Measurements from ENCODE around the gene CCDC34.
A peak's percentile ranks its signal among the peaks of the same experiment; 100 is the strongest.
"Not testable (repeated sequence)": the region's sequence is repeated elsewhere in the genome, so short reads cannot be mapped to it uniquely, and the experiment has no call there.

Gene CCDC34

DNA sequence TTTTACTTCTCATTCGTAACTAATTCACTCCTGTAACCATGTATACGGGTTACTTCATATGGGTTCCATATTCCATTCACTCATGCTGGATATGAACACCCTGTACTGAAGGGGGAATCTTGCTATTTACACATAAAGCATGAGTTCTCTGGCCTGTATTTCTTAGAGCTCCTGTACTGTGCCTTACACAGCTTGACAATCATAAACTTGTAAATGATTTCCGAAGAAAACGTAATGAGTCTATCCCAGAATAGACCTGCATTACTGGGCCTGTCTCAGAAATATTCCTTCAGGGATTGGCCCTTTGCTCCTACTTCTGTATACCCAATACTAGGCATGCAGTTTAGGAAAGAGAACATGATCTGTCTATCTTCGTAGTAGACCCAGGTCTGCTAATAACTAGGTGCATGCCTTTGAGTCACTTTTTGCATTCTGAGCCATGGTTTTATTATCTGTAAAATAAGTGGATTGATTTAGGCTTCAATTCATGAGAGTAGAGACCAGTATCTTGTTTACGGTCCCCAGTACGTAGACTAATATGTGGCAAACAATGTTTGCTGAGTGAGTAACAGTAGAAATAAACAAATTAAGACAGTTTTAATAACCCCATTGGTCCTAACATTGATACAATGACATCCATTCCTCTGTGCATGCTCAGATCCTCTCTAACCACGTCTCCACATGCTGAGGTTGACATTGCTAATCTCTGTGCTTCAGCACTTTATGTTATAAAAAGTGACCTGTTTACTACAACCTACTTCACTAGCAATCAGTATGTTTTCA, 1.2 kb downstream of the CCDC34 start:
- DNase-seq (ENCODE audit: low spot score), result no peak

- no peak for DNase-seq (ENCODE audit: low spot score)
Measured at GRCh38 chr11:27358296-27358695, 4.7 kb downstream of the CCDC34 start.

DNA sequence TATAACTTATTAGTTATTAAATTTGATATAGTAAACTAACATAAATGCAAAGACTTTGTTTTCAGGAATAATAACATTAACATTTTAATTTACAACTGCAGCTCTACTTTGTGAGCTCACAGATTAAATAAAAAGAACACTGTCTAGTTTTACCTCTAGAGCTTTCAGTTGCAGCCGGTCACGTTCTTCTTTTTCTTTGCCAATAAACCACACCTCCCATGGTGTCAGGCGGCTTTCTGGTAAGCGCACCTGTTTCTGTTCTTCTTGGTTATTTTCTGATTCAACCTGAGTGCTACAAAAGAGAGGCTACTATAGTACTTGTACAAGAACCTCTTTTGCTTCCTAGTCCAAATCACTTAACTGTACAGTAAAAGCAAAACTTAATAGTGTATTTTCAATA, 5.8 kb downstream of the CCDC34 start:
- DNase-seq (ENCODE audit: low spot score), result no peak

GRCh38 chr11:27356624-27357222, 6.3 kb downstream of the CCDC34 start:
- DNase-seq (ENCODE audit: low spot score), result no peak

DNA sequence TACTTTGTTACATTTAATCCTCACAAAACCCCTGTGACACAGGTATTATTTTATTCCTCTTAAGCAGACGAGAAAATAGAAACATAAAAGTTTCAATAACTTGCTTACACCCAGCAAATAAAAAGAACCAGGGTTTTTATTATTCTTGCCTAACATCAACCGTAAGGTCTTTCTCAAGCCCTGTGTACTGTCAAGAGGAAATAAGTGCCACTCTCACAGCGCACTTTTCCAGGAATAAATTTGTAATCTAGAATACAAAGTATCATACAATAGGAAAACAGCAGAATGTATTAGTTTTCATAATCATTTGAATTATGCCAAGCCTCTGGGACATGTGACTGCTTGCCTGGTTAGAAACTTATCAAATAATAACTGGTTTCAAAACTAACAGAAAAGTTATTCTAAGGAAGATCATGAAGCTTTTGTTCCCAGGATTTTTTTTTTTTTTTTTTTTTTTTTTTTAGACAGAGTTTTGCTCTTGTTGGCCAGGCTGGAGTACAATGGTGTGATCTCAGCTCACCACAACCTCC, 7.4 kb downstream of the CCDC34 start:
- no peak for DNase-seq (ENCODE audit: low spot score)

DNA sequence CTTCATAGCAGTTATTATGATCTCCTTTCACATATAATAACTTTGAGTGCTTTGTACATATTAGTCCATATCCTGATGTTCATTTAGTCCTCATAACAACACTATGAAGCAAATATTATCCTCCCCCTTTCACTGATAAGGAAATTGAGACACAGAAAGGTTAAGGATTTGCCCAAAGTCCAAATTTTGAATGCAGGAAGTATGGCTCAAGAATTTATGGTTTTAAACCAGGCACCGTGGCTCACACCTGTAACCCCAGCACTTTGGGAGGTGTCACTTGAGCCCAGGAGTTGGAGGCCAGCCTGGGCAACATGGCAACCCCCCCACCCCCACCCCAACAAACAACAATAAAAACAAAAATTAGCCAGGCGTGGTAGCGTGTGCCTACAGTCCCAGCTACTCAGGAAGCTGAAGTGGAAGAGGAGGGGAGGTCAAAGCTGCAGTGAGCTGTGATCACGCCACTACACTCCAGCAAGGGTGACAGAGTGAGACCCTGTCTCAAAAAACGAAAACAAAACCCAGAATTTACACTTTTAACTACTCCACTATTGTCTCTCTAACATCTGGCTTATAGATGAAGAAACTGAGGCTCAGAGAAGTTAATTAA, 8.6 kb downstream of the CCDC34 start:
- no peak for DNase-seq (ENCODE audit: low spot score)

GRCh38 chr11:27353593-27354358, 9.2 kb downstream of the CCDC34 start:
- DNase-seq (ENCODE audit: low spot score), result peak; percentile 13

GRCh38 chr11:27352781-27353180, 10.2 kb downstream of the CCDC34 start:
- DNase-seq (ENCODE audit: low spot score), result no peak

- no peak for DNase-seq (ENCODE audit: low spot score)
Measured at GRCh38 chr11:27350511-27350910, 12.5 kb downstream of the CCDC34 start.

GRCh38 chr11:27349919-27350318, 13.1 kb downstream of the CCDC34 start:
- DNase-seq (ENCODE audit: low spot score), result no peak

DNA sequence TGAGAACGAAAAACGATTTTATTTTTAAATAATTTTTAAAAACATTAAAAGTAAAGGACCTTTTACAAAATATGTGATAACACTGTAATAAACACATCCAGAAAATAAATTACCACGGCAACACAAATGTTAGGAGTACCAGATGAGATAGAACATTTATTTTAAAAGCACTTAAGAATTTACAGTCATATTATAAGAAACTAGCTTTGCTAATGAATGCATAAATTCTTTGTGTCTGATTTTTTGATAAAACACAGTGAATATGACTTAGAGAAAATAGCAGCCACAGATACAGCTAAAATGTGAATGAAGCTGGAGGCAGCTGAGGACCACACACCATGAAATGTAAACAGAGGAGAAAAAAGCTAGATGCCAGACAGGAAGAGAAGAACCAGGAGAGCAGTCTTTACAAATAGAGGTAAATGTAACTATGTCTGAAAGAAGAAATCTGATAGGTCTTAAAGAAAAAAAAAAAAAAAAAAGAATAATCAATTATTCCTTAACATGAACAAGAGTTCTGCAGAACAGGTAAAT, 14.6 kb downstream of the CCDC34 start:
- no peak for DNase-seq (ENCODE audit: low spot score)

GRCh38 chr11:27347359-27348339, 15.4 kb downstream of the CCDC34 start:
- no peak for DNase-seq (ENCODE audit: low spot score)

GRCh38 chr11:27339941-27340340, 23.1 kb downstream of the CCDC34 start:
- DNase-seq (ENCODE audit: low spot score), result no peak

DNA sequence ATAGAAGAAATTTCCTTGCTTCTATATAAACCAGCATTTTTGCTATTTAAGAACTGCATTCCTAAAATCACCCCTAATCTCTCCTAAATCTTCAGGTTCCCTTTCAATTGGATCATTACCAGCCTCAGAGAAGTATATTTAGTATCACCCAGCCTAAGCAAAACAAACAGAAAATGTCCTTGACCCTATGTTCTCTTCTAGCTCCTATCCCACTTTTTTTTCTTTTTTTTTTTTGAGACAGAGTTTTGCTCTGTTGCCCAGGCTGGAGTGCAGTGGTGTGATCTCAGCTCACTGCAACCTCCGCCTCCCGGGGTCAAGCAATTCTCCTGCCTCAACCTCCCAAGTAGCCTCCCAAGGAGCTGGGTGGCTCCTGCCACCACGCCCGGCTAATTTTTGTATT, 28.3 kb downstream of the CCDC34 start:
- DNase-seq (ENCODE audit: low spot score), result not testable (repeated sequence)

DNA sequence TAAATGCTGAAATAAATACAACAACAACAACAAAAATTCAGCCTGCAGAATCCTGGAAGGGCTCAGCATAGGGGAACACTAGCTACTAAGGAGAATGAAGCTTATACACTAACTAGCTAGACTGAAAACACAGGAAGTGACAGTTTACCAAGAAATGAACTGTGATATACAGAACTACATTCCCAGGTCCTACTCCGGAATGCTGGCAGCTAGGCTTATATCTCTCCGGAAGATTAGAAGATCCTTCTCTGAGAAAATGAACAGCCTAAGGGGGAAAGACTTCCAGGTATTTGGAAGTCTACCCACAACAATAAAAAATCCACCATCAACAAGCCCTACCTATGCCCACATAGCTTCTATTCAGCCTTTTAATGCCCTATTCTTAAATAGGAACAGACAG, 31.0 kb downstream of the CCDC34 start:
- DNase-seq (ENCODE audit: low spot score), result no peak

DNA sequence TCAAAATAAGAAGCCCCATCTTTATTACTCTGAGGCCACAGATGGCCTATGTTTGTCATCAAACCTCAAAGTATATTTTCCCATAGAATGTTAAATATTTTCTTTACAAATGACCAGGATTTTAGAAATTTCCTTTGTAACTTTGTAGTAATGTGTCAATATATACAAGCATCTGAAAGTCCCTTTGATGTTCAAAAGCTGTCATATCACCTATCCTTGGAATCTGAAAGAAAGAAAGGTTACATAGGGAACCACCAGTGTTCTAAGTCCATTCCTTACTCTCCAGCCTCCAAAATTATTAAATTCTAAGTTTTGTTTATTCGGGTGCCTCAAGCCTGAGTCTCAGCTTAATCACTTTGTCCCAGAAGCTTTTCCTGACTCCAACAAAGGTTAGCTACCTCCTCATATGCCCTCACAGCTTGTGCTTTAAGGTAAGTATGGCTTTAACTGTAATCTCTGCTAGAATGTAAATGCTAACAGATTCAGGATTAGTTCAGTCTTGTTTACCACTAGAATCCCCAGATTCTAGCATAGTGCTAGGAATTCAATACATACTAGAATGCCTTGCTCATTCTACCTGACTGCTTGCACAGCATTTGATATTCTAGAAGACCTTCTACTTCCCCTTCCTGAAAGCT, 32.3 kb downstream of the CCDC34 start:
- no peak for DNase-seq (ENCODE audit: low spot score)

DNA sequence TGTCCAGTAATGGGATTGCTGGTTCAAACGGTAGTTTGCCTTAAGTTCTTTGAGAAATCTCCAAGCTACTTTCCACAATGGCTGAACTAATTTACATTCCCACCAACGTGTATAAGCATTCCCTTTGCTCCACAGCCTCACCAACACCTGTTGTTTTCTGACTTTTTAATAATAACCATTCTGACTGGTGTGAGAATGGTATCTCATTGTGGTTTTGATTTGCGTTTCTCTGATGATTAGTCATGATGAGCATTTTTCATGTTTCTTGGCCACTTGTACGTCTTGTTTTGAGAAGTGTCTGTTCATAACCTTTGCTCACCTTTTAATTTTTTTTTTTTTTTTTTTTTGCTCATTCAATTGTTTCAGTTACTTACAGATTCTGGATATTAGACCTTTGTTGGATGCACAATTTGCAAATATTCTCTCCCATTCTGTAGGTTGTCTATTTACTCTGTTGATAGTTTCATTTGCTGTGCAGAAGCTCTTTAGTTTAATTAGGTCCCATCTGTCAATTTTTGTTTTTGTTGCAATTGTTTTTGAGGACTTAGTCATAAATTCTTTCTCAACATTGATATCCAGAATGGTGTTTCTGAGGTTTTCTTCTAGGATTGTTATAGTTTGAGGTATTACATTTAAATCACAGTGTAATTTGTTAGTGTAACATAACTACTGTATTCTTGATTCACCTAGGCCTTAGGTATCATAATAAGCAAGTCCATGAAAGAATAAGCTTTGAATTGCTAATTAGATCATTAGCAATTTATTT, 33.0 kb downstream of the CCDC34 start:
- DNase-seq (ENCODE audit: low spot score), result no peak

DNA sequence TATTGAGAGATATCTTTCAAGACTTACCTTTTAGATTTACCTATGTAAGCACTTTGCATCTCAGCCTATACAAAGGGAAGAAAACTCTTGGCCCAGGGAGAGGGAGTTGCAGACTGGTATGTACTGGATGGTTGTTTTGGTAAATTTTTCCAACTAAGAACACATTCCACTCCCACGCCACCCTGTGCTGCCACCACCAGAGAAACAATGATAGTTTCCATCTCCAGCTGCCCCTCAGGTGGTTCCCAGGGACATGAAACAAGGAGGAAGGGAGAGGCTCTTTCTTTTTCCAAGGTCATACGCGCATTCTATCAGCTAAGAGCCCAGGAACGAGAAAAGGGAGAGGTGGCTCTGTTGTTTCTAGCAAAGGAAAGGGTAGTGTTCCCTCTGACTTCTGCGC, 34.4 kb downstream of the CCDC34 start:
- no peak for DNase-seq (ENCODE audit: low spot score)

DNA sequence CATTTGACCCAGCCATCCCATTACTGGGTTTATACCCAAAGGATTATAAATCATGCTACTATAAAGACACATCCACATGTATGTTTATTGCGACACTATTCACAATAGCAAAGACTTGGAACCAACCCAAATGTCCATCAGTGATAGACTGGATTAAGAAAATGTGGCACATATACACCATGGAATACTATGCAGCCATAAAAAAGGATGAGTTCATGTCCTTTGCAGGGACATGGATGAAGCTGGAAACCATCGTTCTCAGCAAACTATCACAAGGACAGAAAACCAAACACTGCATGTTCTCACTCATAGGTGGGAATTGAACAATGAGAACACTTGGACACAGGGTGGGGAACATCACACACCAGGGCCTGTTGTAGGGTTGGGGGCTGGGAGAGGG, 36.0 kb downstream of the CCDC34 start:
- DNase-seq (ENCODE audit: low spot score), result not testable (repeated sequence)

DNA sequence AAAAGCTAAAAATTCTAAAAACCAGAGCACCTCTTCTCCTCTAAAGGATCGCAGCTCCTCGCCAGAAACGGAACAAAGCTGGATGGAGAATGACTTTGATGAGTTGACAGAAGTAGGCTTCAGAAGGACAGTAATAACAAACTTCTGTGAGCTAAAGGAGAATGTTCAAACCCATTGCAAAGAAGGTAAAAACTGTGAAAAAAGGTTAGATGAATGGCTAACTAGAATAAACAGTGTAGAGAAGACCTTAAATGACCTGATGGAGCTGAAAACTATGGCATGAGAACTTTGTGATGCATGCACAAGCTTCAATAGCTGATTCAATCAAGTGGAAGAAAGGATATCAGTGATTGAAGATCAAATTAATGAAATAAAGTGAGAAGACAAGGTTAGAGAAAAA, 40.8 kb downstream of the CCDC34 start:
- DNase-seq (ENCODE audit: low spot score), result not testable (repeated sequence)

Measured in kidney tubule cell (primary cell).